GM19328 (cell line): ENCODE measurements around the gene BIN2.

Experiments
- ATAC-seq: cut with Tn5 transposase; IDR thresholded peaks from one replicate; pipeline ENCODE4 v1.9.1; 2021; ENCODE audit warnings: mild to moderate bottlenecking, moderate library complexity; ENCODE audit not compliant: unreplicated experiment

The BIN2 gene

DNA sequence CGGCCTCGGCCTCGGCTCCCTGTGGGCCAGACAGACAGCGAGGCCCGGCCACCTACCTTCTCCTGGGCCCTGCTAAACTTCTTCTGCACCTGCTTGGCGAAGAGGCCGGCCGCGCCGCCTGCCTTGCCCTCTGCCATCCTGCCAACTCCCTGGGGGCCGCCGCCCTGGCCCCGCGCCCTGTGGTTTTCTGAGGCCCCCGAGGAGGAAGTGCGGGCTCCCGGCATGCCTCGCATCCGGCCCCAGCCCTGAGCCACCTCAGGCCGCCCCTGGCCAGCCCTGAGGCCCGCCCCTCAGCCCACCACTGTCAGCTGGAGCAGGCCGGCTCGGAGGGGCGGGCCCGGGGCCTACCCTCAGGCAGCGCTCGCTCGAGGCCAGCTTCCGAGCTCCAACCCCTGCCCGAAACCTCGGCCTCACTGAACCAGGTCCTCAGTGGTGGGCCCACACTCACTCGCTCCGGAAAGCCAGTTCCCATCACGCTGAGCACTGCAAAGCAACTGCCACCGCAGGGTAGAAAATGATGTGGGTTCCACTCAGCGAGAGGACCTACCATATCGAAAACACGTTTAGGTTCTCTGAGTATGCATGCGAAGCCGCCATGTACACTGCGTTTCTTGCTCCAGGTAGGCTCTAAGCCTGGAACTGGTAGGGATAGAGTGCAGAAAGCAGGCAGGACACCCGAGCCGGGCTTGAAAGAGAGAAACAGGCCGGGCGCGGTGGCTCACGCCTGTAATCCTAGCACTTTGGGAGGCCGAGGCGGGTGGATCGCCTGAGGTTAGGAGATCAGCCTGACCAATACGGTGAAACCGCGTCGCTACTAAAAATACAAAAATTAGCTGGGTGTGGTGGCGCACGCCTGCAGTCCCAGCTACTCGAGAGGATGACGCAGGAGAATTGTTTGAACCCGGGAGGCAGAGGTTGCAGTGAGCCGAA is at the start of gene BIN2:
BIN2 (minus strand) TSS at position 209 of the 930 bp plus-strand sequence; CDS start at position 137, 72 bp downstream.
- ATAC-seq: no peak

GRCh38 chr12:51373187-51373586 is 49.2 kb upstream of the BIN2 start:
- ATAC-seq: no peak

- no peak for ATAC-seq
These were observed 48.0 kb upstream of the BIN2 start for GRCh38 chr12:51372021-51372420.

DNA sequence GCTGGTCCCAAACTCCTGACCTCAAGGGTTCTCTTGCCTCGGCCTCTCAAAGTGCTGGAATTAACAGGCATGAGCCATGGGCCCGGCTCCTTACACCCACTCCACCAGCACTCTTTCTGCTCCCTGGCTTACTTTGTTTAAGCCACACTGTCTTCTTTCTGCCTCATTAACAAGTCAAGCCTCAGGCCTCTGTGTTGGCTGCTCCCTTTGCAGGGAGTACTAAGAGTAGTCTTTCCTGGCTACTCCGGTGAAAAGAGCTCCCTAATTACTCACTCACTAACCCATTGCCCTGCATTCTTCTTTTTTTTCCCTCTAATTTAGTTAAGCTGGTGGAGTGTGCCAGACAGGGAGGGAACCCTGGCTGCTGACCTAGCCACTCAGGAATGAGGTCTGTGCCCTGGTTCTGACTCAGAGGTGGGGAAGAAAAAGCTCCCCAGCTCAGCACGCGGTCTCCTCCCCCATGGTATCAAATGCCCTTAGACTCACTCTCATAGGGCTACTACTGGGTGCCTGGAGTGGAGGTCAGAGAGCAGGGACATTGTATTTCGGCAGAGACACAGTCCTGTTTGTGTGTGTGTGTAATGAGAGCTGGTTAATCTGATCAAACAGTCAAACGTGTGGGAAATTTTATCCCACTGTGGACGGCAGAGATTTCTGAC is 47.5 kb upstream of the BIN2 start:
- no peak for ATAC-seq

- ATAC-seq: no peak
These were observed 46.7 kb upstream of the BIN2 start for GRCh38 chr12:51370667-51371066.

- ATAC-seq: no peak
These were observed 45.6 kb upstream of the BIN2 start for GRCh38 chr12:51369581-51369980.

- ATAC-seq: peak; percentile 97
These were observed 44.9 kb upstream of the BIN2 start for GRCh38 chr12:51368640-51369517.

- no peak for ATAC-seq
These were observed 41.3 kb upstream of the BIN2 start for GRCh38 chr12:51365276-51365675.

- no peak for ATAC-seq
These were observed 40.0 kb upstream of the BIN2 start for GRCh38 chr12:51364001-51364400.

DNA sequence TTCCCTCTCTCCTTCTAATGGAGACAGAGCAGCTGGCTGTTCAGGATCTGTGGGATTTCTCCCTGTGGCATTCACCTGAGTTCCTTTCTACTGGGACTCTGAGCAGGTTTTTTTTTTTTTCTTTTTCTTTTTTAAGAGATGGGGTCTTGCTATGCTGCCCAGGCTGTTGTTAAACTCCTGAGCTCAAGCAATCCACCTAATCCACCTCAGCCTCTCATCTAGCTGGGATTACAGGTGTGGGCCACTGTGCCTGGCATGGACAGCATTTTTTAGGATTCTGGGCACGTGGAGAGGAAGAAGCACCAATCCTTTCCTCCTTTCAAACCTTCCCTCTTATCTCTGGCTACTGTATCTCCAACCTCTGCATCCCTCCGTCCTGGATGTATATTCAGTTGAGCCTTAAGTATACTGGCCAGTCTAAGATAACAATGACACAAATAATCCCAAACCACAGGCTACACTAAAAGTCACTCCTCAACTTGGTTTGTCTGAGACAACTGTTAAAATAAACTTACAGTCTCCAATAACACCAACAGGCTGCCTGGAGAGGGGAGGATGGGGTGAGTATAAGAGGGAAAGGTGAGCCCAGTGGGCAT is 38.9 kb upstream of the BIN2 start:
- no peak for ATAC-seq

- ATAC-seq: no peak
These were observed 38.3 kb upstream of the BIN2 start for GRCh38 chr12:51362307-51362706.

- no peak for ATAC-seq
These were observed 37.4 kb upstream of the BIN2 start for GRCh38 chr12:51361161-51362016.

GRCh38 chr12:51360315-51360714 is 36.3 kb upstream of the BIN2 start:
- no peak for ATAC-seq

- ATAC-seq: no peak
These were observed 35.9 kb upstream of the BIN2 start for GRCh38 chr12:51359851-51360250.

DNA sequence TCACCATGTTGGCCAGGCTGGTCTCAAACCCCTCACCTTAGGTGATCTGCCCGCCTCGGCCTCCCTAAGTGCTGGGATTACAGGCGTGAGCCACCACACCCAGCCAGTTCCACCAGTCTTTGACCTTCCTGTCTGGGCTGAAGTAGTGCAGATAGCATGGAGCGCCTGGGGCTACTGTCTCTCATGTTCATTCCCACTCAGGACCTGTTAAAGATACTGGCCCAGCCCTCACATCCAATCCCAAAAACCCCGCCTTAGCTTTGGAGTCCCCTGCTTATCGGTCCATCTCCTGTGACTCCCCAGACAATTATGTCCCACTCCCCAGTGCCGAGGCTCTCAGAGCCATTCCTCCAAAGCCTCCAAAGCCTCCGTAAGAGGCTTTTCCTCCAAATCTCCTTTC is 34.5 kb upstream of the BIN2 start:
- ATAC-seq: no peak

DNA sequence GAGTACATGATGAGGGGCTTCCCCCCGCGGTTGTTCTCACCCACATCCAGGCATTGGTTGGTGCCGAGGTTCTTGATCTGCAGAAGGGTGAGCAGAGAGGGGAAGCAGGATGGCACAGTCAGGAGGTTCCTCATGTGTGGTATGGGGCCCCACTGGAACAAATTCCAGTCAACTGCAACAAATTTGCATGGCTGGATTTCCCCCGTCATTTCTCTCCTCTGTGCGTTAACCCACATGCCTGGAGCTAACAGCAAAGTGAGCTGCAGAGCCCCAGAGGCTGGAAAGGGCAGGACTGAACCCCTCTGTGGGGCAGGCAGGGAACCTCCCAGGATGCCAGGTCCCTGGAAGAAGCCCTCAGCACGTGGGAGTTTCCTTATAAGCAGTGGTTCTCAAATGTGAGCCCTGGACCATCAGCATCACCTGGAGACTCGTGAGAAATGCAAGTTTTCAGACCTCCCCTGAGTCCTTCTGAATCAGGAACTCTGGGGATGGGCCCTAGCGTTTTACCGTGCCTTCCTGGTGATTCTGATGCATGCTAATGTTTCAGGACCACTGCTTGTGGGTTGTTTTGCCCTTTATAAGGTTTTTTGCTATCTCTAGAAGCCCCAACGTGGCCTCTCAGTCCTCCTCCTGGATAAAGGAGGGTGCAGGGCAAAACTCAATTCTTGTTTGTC is 33.5 kb upstream of the BIN2 start:
- no peak for ATAC-seq

DNA sequence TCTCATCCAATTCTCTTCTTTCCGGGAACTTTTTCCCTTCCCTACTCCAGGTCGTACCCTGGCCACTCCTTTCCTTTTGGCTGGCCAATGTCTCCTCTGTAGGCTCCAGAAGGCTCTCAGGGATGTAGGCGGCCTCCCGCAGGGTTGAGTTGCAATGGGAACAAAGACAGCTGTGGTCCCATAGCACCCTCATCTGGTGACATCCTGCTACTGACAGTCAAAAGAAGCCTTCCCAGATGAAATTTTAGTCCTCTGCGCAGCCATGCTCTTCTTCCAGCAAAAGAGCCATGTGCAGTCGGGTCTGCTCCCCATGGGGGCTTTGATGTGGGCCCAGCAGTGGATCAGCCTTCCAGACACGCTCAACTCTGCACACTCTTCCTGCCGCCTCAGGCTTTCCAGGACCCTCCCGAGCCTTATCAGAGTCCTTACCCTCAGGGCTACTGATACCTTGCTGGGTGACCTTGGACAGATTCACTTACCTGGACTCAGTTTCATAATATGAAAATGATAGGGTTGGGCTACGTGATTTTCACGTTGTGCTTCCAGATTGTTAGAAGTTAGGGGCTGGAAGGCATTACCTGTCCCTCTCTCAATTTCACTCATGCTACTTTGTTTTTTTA is 28.0 kb upstream of the BIN2 start:
- no peak for ATAC-seq

- no peak for ATAC-seq
These were observed 25.1 kb upstream of the BIN2 start for GRCh38 chr12:51349026-51349425.

DNA sequence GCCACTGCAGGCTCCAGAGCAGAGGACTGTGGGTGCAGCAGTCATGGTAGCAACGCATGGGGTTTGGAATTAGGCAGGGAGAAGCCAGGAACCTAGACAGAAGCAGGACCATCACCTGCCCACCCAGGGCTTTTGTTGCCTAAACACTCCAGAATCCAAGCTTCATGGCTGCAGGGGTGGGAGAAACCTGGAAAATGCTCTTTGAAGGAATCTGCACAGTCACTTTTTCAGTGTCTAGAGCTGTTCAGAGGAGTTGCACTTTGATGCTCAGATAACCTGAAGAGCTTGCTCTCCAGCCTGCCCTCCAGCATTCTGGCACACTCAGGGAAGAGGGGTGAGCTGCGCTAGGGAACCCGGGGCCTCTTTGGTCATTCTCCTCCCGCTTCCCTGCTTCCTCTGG is 24.1 kb upstream of the BIN2 start:
- no peak for ATAC-seq
